Lower leg skin (tissue), 4 donors: ENCODE measurements around the gene PCNX1. TPM values are rescaled to one million over a fixed set of nuclear protein-coding genes. Genes with fewer than 3 reads are reported as not detected.
"Not testable (repeated sequence)": the region's sequence is repeated elsewhere in the genome, so short reads cannot be mapped to it uniquely, and the experiment has no call there.

Experiments
- DNase-seq, 2 donors: peaks; one replicate each; pipeline ENCODE4 v3.0.0-alpha.2; 2019; ENCODE audit warnings: low spot score in 2 of 2
- H3K4me3 ChIP-seq: fragments of 200-600 bp; sonication (generic); 2 replicates; pipeline ENCODE4 v1.5.1; 2017; ENCODE audit warnings: mild to moderate bottlenecking, low read depth; ENCODE audit not compliant: poor library complexity, severe bottlenecking
- CTCF ChIP-seq, 3 donors: fragments of 450-650 bp; IDR thresholded peaks; one replicate each; pipeline ENCODE4 v1.5.1; 2016; ENCODE audit warnings: antibody characterized with exemption in 3 of 3, mild to moderate bottlenecking in 3 of 3, moderate library complexity in 2 of 3
- POLR2A ChIP-seq, 2 donors: fragments of 450-650 bp; IDR thresholded peaks; one replicate each; pipeline ENCODE4 v1.6.1; 2016 to 2017; ENCODE audit warnings: antibody characterized with exemption in 2 of 2, mild to moderate bottlenecking in 1 of 2, moderate library complexity in 1 of 2
- WGBS, 2 donors: methylation state at CpG; one replicate each; pipeline ENCODE4 v1.1.5; 2018; 5-methylcytosine and 5-hydroxymethylcytosine counted together
- intact Hi-C: fragments of 100-400 bp; cut with DNase I; formaldehyde crosslinking; loops from one replicate; pipeline ENCODE4 v1.15.0; 2023; ENCODE audit warnings: low total_unique reads
- total RNA-seq, 4 donors: library from RNA; depleted of rRNA; stranded (reverse); fragments of >200 nt; gene quantifications; one replicate each; pipeline ENCODE4 v1.1.0, GENCODE V29; 2016

PCNX1 gene
- total RNA-seq, 4 donors from 2014 or later: 14.7 to 29.4 (median 25.6) TPM

GRCh38 chr14:71060825-71061455 is 153.7 kb downstream of the PCNX1 start:
- WGBS, 2 donors: 89 to 91% methylated on average over 2 of the region's 2 CpGs
- no peak for TF ChIP-seq POLR2A (IDR thresholded peaks at IDR 0.05)
- no peak for TF ChIP-seq CTCF (IDR thresholded peaks at IDR 0.05)
- no peak for DNase-seq
- intact Hi-C loops: no loop called here
- no peak overlapping the region for H3K4me3 ChIP-seq

- H3K4me3 ChIP-seq: no peak overlapping the region
- no peak for DNase-seq
- TF ChIP-seq CTCF (IDR thresholded peaks at IDR 0.05) (no peak), POLR2A (IDR thresholded peaks at IDR 0.05) (no peak)
- intact Hi-C loops: no loop called here
- 97 to 100% methylated on average over 1 of the region's 1 CpG for WGBS, 2 donors
These were observed 154.2 kb downstream of the PCNX1 start for GRCh38 chr14:71061458-71061857.

- DNase-seq: no peak
- intact Hi-C loops: no loop called here
- H3K4me3 ChIP-seq: no peak overlapping the region
- WGBS, 2 donors: 91 to 96% methylated on average over 5 of the region's 5 CpGs
- TF ChIP-seq POLR2A (IDR thresholded peaks at IDR 0.05): no peak
- TF ChIP-seq CTCF (IDR thresholded peaks at IDR 0.05): no peak
These were observed 155.5 kb downstream of the PCNX1 start for GRCh38 chr14:71062581-71063303.

- 69 to 76% methylated on average over 2 of the region's 2 CpGs for WGBS, 2 donors
- H3K4me3 ChIP-seq: no peak overlapping the region
- TF ChIP-seq POLR2A (IDR thresholded peaks at IDR 0.05) (no peak), CTCF (IDR thresholded peaks at IDR 0.05) (no peak)
- DNase-seq: no peak
- intact Hi-C loops: no loop called here
These were observed 156.1 kb downstream of the PCNX1 start for GRCh38 chr14:71063351-71063750.

GRCh38 chr14:71064747-71065146 is 157.5 kb downstream of the PCNX1 start:
- WGBS, 2 donors: 97 to 100% methylated on average over 3 of the region's 3 CpGs
- intact Hi-C loops, H3K4me3 ChIP-seq, DNase-seq: not testable (repeated sequence)

- 89 to 94% methylated on average over 1 of the region's 1 CpG for WGBS, 2 donors
- no peak for TF ChIP-seq CTCF (IDR thresholded peaks at IDR 0.05)
- intact Hi-C loops: no loop called here
- H3K4me3 ChIP-seq: no peak overlapping the region
- DNase-seq: no peak
These were observed 162.9 kb downstream of the PCNX1 start for GRCh38 chr14:71070169-71070568.
